GM10847 (cell line): Measurements from ENCODE around the gene MARS2.
A peak's percentile ranks its signal among the peaks of the same experiment; 100 is the strongest.

Experiments used
- POLR2A ChIP-seq: IDR thresholded peaks from 2 replicates; pipeline ENCODE4 v1.6.1; 2011; ENCODE audit not compliant: insufficient read length; ENCODE audit errors: extremely low read depth

MARS2 gene

GRCh38 chr2:197705121-197705911, at the start of gene MARS2:
MARS2 (plus strand) TSS chr2:197705369; CDS start chr2:197705406, 37 bp downstream.
- peak; percentile 91 for TF ChIP-seq POLR2A

GRCh38 chr2:197657562-197657961, 47.6 kb upstream of the MARS2 start:
- TF ChIP-seq POLR2A = no peak

DNA sequence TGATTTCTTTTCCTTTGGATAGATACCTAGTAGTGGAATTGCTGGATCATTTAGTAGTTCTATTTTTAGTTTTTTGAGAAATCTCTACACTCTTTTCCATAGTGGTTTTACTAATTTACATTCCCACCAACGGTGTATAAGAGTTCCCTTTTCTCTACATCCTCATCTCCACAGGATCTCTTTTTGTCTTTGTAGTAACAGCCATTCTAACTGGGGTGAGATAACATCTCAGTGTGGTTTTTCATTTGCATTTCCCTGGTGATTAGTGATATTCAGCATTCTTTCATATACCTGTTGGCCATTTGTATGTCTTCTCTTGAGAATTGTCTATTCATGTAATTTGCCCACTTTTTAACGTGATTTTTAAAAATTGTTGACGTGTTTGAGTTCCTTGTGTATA, 43.5 kb upstream of the MARS2 start:
- TF ChIP-seq POLR2A = no peak

DNA sequence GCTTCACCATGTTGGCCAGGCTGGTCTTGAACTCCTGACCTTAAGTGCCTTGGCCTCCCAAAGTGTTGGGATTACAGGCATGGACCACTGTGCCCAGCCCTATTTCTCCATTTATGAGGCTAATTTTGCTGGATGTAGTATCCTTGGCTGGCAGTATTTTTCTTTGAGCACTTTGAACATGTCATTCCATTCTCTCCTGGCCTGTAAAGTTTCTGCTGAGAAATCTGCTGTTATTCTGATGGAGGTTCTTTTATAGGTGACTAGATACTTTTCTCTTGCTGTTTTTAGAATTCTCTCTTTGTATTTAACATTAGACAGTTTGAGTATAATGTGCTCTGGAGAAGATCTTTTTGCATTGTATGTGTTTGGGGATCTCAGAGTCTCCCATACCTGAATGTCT, 38.9 kb upstream of the MARS2 start:
- TF ChIP-seq POLR2A = no peak

- no peak for TF ChIP-seq POLR2A
Observed at GRCh38 chr2:197668296-197668695, 36.9 kb upstream of the MARS2 start.

GRCh38 chr2:197669077-197669476, 36.1 kb upstream of the MARS2 start:
- no peak for TF ChIP-seq POLR2A

GRCh38 chr2:197672371-197672893, 32.7 kb upstream of the MARS2 start:
- TF ChIP-seq POLR2A = no peak

DNA sequence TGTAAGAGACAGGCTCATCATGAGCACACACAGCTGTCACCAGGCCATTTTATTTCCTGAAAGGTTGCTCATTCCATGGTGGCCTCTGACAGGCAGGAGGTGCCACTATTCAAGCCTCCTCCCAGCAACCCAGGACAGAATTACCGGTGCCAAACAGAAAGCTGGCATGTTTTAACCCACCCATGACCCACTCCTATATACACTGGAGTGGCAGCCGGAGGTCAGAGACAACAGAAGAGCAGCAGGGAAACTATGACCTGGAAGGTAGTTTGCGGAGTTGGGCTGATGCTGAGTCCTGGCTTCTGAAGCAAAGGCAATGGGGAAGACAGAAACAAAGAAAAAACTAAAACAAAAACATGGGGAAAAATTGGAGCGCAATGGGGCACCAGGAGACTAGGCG, 32.1 kb upstream of the MARS2 start:
- no peak for TF ChIP-seq POLR2A

- no peak for TF ChIP-seq POLR2A
Observed at GRCh38 chr2:197673606-197674005, 31.6 kb upstream of the MARS2 start.

DNA sequence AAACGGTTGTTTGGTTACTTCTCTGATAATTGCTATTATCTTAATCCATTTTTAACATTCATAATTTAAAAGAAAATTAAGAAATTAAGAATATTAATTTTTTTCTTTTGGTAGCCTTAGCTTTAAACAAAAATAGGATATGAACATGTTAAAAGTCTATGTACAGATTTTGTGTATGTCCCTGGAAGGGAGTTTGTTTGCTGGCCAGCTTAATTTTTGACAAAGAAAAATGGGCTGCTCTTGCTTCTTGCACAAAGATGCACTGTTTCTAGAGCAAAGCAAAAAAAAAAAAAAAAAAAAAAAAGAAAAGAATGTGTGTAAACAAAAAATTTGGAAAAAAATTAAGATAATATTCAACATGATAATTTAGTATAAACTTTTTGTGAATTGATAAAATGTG, 31.1 kb upstream of the MARS2 start:
- TF ChIP-seq POLR2A = no peak

DNA sequence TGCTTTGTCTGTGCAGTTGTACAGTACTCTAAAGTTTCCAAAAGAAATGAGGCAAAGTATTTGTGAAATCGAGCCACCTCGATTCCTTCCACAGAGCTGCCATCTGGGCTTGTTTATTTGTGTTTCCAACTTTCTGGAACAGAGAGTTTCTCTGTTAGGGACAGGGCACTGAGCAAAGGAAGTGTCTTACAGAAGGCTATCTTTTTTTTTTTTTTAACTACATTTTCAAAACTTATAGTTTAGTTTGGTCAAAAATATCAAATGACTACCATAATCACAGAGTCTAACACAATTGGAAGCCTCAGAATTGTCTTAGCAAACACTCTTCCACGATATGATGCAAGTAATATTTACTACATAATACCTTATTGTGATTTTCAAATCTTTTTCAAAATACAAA, 30.6 kb upstream of the MARS2 start:
- TF ChIP-seq POLR2A = no peak

GRCh38 chr2:197675246-197675645, 29.9 kb upstream of the MARS2 start, which contains the start of gene RFTN2:
RFTN2 (minus strand) TSS chr2:197675587; CDS start chr2:197675458, 129 bp downstream.
- TF ChIP-seq POLR2A = no peak

DNA sequence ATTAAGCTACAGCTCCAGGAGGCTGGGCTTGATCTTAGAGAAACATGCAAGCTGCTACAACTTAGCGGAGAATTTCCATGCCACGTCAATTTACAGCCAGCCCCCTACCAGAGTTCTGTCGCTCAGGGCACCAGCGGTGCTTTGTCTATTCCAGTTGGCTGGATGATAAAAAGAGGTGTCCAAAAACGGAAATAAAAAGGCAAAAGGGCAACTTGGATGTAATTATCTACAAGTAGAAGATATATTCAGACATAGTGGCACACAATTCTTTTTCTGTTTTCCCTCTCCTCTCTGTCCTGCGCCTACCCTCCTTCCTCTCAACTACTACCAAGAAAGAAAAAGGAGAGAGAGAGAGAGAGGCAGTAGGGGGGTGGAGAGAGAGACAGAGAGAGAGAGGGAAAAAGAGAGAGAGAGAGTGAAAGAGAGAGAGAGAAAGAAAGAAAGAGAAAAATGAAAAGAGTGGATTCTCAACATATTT, 29.4 kb upstream of the MARS2 start:
- TF ChIP-seq POLR2A = no peak

GRCh38 chr2:197677056-197677455, 28.1 kb upstream of the MARS2 start:
- TF ChIP-seq POLR2A = no peak

- no peak for TF ChIP-seq POLR2A
Observed at GRCh38 chr2:197677483-197677882, 27.7 kb upstream of the MARS2 start.

GRCh38 chr2:197700960-197701359, 4.2 kb upstream of the MARS2 start:
- TF ChIP-seq POLR2A = no peak
